Activated CD4-positive, CD25-positive, alpha-beta regulatory T cell treated with anti-CD3 and anti-CD28 coated beads, Interleukin-2, amount 50 U/mL, for 24 hours (primary cell): ENCODE results near the gene MON1A.
A peak's percentile ranks its signal among the peaks of the same experiment; 100 is the strongest.

Experiments used
- ATAC-seq, 2 donors: fragments of 150-1000 bp; cut with Tn5 transposase; one replicate each; pipeline ENCODE4 v1.10.0; 2021; ENCODE audit warnings: mild to moderate bottlenecking in 1 of 2, moderate library complexity in 1 of 2

The MON1A gene

DNA sequence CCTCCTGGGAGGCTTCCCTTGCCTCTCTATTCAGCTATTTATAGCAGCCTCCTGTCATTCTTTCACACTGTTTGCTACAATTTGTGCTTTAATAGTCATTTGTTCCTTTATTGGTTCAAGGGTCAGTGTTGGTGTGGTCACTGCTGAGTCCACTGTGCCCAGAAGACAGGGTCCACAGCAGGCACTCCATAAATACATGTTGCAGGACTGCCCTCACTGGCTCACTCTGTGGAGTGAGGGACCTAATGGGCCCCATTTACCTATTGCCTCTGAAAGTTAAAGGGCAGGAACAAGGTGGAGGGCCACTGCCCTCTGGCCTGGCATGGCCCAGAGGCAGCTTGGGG is 42.7 kb downstream of the MON1A start:
- ATAC-seq: no peak

DNA sequence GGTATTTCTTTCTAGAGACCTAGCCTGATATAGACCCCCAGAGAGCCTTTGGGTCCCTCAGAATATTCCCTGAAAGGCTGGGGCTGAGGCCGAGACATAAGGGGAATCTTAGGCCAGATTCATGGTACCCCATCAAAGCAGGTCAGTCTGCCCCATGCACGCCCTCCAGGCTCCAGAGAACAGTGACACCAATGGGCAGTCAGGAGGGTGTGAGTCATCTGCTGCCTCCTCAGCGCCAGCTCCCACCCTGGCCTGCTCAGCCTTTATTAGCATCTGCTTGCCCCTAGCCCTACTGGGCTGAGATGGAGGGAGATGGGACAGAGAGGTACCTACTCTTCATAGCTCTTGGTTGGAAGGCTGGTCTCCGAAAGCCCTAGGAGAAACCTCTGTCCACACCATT is 45.6 kb downstream of the MON1A start:
- ATAC-seq: no peak

DNA sequence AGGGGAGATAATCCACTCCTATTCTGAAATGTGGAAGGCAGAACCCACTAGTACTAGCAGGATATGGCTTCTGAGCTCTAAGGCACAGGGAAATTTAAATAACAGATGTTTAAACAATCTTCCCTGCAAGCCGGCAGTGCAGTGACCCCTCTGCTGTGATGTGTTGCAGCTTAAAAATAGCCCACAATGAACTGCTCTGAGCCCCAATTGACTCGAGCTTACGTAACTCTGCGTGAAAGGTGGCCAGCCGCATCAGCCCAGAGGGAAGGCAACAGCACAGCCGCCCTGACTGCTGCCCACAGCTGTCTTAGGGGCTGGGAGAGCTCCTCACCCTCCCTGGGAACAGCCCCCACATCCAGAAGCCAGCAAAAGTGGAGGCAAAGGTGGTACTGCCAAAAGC is 47.4 kb downstream of the MON1A start:
- ATAC-seq: no peak

DNA sequence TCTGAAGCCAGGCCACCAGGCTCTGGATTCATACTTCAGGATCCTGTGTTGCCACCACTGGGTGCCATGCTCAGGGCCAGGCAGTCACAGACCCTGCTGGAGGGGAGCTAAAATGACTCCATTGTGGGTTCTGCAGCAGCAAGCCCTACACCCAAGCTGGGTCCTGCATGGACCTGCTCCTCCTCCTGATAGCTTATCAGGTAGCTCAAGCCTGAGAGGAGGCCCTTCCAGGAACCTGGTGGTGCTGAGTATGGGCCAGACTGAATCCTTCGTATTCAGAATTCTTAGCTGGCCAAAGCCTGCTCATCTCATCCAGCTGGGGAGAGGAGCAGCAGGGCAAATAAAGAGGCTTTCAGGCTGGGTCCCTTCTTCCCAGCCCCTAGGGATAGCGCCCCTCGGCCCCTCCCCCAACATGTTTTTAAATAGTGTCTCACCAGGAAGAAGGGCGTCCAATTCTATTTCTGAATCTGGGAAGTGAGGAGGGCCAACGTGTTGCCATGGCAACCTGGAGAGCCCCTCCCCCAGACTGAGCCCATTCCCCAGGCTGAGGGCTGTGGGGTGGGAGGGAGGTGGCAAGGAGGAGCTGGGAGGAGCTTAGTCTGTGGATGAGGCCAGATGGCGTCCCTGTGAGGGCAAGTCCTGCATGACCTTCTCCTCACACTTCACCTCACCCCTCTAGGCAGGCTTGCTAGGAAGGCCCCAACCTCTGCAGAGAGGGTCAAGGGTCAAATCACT is 48.9 kb downstream of the MON1A start:
- no peak for ATAC-seq

GRCh38 chr3:49879721-49880120 is 49.9 kb downstream of the MON1A start:
- no peak for ATAC-seq

GRCh38 chr3:49878686-49879085 is 50.9 kb downstream of the MON1A start:
- no peak for ATAC-seq

- no peak for ATAC-seq
Observed at GRCh38 chr3:49877716-49878115, 51.9 kb downstream of the MON1A start.

- ATAC-seq: no peak
Observed at GRCh38 chr3:49876567-49876966, 53.0 kb downstream of the MON1A start.

- no peak for ATAC-seq
Observed at GRCh38 chr3:49873623-49874022, 56.0 kb downstream of the MON1A start.

DNA sequence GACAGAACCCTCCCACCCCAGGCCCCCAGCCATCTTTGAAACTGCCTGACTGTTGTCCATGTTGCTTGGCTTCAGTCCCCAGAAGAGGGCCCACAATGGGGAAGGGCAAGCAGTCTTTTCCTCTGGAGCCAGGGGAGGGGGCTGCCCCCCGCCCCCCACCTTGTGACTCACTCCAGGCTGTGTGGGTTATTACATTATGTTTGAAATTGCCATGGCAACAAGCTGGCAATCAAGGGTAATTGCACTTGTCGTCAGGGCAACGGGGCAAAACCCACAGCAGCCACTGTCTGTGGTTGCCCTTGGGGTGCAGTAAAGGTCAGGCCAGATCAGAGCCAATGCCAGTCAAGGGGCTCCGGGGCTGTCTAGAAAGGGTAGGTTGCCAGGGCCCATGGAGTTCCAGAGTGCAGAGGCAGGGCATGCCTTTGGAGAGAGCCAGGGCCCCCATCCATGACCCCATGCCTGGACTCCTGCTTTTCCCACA is 56.8 kb downstream of the MON1A start:
- peak; percentile 33 to 42 for ATAC-seq

DNA sequence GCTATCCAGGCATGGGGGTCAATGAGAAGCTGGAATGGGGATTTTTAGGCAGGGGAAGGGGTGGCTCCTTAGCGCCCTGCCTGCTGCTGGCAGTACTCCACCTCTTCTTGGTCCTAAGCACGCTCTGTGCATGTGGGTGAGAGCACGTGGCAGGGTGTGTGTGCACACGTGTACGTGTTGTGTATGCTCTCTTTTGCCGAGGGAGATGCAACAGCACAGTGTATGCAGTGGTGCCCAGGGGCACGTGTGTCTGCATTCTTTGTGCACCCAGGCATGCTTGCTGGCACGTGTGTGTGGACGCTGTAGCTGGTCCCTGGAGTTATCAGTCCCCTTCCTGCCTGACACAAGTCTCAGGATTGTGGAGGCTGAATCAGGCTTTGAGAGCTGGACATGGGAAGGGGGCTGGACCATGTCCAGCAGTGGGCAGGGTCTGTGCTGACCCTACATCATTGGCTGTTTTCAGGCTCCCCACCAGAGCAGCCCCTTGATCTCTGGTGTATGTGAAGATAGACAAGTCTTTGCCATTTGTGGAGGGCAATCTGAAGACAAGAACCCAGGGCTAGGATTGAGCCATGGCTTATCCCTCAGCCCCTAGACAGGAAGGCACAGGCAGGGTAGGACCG is 58.0 kb downstream of the MON1A start:
- no peak for ATAC-seq

DNA sequence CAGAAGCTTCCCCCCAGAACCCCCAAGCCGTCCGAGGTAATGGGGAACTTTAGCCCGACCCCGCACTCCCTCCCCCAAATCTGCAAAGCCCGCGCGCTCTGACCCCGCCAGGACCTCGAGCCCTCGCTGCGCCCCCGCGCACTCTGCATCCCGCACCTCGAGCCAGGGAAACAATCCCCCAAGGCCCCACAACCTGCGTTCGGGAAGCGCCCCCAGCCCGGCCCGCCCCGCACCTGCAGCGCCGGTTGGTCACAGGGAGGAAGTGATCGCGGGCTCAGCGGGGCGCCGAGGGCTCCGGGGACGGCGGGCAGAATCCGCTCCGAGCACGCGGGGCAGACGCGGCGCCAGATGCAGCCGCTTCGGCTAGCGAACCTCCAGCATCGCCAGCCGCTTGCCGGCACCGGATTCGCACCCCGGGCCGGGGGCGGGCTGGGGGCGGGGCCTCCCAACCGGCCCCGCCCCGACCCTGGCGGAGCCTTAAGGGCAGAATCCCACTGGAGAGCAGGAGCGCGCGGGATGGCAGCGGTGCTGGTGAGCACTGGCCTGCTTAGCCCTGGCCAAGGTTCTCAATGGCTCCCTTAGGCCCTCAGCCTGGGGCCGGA is 60.0 kb downstream of the MON1A start, which contains the start of gene CAMKV:
TSS of gene CAMKV (minus strand) at position 382 of the 602 bp plus-strand sequence. CDS start 7,518 bp downstream, outside the sequence.
- peak; percentile 48 to 50 for ATAC-seq

DNA sequence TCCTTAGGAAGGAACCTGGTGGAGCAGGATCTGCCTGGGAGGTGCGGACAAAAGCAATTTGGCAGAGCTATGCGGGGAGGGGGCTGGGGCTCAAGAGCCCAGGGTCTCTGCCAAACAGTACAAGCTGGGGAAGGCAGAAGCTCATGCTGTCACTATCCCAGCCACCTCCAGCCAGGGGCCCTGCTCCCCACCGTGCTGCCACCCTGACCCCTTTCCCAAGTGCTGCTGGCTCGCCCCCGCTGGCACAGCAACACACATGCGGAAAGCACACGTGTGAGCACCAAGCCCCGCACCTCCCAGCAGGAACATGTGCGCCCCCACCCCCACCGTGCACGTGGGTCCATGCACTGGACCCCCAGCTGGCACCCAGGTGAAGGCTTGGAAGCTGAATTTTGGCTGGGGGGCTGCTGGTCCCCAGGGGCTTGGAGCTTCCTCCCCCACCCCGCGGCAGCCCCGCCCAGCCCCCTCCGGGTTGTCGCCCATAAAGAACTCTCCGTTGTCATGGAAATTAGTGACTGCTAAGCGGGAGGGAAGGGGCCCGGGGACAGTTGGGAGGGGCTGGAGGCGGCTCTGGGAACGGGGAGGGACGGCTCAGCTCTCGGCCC is 60.6 kb downstream of the MON1A start:
- no peak for ATAC-seq

DNA sequence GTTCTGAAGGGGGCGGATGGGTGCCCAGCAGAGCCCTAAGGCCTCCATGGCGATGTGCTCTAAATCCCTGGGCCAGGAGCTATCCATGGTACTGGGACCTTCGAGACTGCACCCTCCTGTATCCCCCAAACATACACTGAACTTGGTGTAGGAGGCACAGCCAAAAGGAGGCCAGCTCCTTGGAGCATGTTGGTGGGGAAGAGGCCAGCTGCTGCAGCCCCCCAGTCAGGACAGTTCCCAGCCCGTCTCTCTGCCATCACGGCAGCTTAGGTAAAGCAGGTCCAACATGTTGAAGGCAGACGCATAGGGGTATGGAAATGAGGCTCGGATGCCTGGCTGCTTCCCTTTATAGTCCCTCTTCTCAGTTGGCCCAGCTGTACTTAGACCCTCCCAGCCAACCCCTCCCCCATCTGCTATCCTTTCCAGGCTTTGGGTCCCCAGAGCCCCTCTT is 61.7 kb downstream of the MON1A start:
- ATAC-seq: no peak

DNA sequence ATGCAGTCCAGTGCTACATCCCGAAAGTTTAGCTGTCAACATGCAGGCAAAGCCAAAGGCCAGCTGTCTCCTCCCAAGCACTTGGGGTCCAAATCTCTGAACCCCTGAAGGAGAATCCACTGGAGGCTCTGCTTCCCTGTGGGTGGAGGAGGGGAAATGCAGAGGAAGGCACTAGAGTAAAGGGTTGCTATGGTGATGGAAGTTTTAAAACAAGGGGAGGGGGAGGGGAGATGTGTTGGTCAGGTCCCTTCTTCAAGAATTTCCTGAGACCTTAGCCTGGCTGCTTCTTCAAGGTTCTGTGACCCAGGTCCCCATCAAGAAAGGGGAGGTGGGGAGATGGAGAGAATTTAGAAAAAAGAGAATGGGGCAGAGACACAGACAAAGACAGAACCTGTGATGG is 62.2 kb downstream of the MON1A start:
- no peak for ATAC-seq

DNA sequence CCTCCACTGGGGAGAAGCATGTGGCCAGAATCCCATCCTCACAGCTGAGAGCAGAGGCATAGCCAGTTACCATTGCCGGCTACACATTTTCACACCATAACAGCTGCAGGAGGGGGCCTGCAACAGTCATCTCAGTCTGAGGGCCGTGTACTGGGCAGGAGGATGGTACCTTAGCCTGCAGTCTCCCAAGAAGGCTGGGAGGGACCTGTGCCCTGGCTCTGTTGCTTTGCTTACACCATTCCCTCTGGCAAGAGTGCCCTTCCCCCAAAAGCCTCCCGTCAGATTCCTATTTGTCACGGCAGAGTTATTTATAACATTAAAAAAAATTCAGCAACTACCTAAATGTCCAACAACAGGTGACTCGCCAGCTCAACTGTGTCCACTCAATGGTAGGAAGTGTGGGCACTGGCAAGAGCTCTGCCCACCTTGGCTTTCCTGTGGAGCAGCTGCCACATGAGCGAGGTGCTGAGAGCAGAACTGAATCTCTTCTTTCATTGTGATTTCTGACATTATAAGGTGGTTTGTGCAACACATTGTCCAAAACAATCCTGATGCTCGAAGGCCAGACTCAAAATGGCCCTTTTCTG is 64.3 kb downstream of the MON1A start:
- ATAC-seq: no peak

- ATAC-seq: no peak
Observed at GRCh38 chr3:49864505-49864904, 65.1 kb downstream of the MON1A start.

GRCh38 chr3:49859576-49860305 is 69.9 kb downstream of the MON1A start:
- ATAC-seq: no peak
